HG03064 (cell line): ENCODE results near the gene PUSL1.
A peak's percentile ranks its signal among the peaks of the same experiment; 100 is the strongest.

Source experiments
- ATAC-seq: cut with Tn5 transposase; IDR thresholded peaks from one replicate; pipeline ENCODE4 v1.9.1; 2021; ENCODE audit warnings: low read depth; ENCODE audit not compliant: unreplicated experiment

The PUSL1 gene

GRCh38 chr1:1348420-1349255 lies 40.2 kb downstream of the PUSL1 start:
- ATAC-seq = peak; percentile 22

- ATAC-seq = peak; percentile 49
These were observed 41.0 kb downstream of the PUSL1 start, which contains the start of gene DVL1 for GRCh38 chr1:1349256-1350012. TSS of gene DVL1 (minus strand) at chr1:1349418. CDS start at chr1:1349065, 353 bp downstream.

- no peak for ATAC-seq
These were observed 43.4 kb downstream of the PUSL1 start for GRCh38 chr1:1351511-1352427.

GRCh38 chr1:1352786-1353388 lies 44.5 kb downstream of the PUSL1 start:
- no peak for ATAC-seq

GRCh38 chr1:1353389-1354151 lies 45.2 kb downstream of the PUSL1 start:
- ATAC-seq = no peak

GRCh38 chr1:1354271-1355247 lies 46.2 kb downstream of the PUSL1 start:
- no peak for ATAC-seq

- ATAC-seq = no peak
These were observed 47.0 kb downstream of the PUSL1 start for GRCh38 chr1:1355416-1355815.

GRCh38 chr1:1356166-1356795 lies 47.9 kb downstream of the PUSL1 start:
- ATAC-seq = no peak

- no peak for ATAC-seq
These were observed 48.5 kb downstream of the PUSL1 start for GRCh38 chr1:1356796-1357401.

GRCh38 chr1:1357871-1358432 lies 49.6 kb downstream of the PUSL1 start:
- no peak for ATAC-seq

GRCh38 chr1:1358433-1359271 lies 50.3 kb downstream of the PUSL1 start, which contains the start of gene MXRA8:
TSS of gene MXRA8 (minus strand) at chr1:1358555. CDS start at chr1:1358504, 51 bp downstream.
- no peak for ATAC-seq

- ATAC-seq = no peak
These were observed 50.9 kb downstream of the PUSL1 start for GRCh38 chr1:1359308-1359663.

- no peak for ATAC-seq
These were observed 51.5 kb downstream of the PUSL1 start for GRCh38 chr1:1359664-1360468.

GRCh38 chr1:1360506-1361169 lies 52.2 kb downstream of the PUSL1 start:
- no peak for ATAC-seq
